ENCODE results near the gene RNF212.

The RNF212 gene

GRCh38 chr4:1030559-1030958, 82.8 kb downstream of the RNF212 start:
- no peak for DNase-seq

GRCh38 chr4:1030031-1030430, 83.3 kb downstream of the RNF212 start:
- no peak for DNase-seq

GRCh38 chr4:1029529-1029928, 83.8 kb downstream of the RNF212 start:
- no peak for DNase-seq

GRCh38 chr4:1028574-1029220, 84.7 kb downstream of the RNF212 start:
- DNase-seq: no peak

GRCh38 chr4:1027915-1028238, 85.5 kb downstream of the RNF212 start:
- no peak for DNase-seq

GRCh38 chr4:1027219-1027914, 86.0 kb downstream of the RNF212 start:
- DNase-seq: no peak

- no peak for DNase-seq
Observed at GRCh38 chr4:1026115-1026514, 87.2 kb downstream of the RNF212 start.

GRCh38 chr4:1024882-1025545, 88.3 kb downstream of the RNF212 start:
- no peak for DNase-seq

- no peak for DNase-seq
Observed at GRCh38 chr4:1023895-1024740, 89.2 kb downstream of the RNF212 start.

- DNase-seq: no peak
Observed at GRCh38 chr4:1023075-1023640, 90.2 kb downstream of the RNF212 start.

- DNase-seq: no peak
Observed at GRCh38 chr4:1022739-1023066, 90.7 kb downstream of the RNF212 start.

GRCh38 chr4:1022051-1022738, 91.2 kb downstream of the RNF212 start:
- DNase-seq: no peak

Measured in NCI-H2081 treated with DMSO at 0.1 percent for 48 hours (cell line).